Stomach (tissue), 4 donors: ENCODE measurements around the gene PLXND1.

Source experiments
- CTCF ChIP-seq, 7 experiments: fragments of 450-650 bp in 4 of 7; fragments of 200-600 bp in 3 of 7; sonication (generic) in 3 of 7; IDR thresholded peaks; one replicate each; pipeline ENCODE4 v1.5.1; 2016 to 2019; ENCODE audit warnings: antibody characterized with exemption in 7 of 7, control low read depth in 2 of 7, mild to moderate bottlenecking in 1 of 7
- EP300 ChIP-seq: sonication (generic); formaldehyde crosslinking; IDR thresholded peaks from one replicate; pipeline ENCODE4 v1.6.1; 2017; ENCODE audit warnings: antibody characterized with exemption
- POLR2A ChIP-seq, 4 donors: fragments of 450-650 bp; IDR thresholded peaks; one replicate each; pipeline ENCODE4 v1.6.1; 2016; ENCODE audit warnings: antibody characterized with exemption in 4 of 4, control low read depth in 2 of 4, mild to moderate bottlenecking in 1 of 4, moderate library complexity in 1 of 4

GRCh38 chr3:129573493-129573892, 33.0 kb downstream of the PLXND1 start:
- TF ChIP-seq CTCF (IDR thresholded peaks at IDR 0.05) (no peak), POLR2A (IDR thresholded peaks at IDR 0.05) (no peak), EP300 (no peak)
